Raji (cell line): Measurements from ENCODE around the gene PIAS2.

Source experiments
- POLR2A ChIP-seq: IDR thresholded peaks from 2 replicates; pipeline ENCODE4 v1.6.1; 2011; ENCODE audit warnings: low read depth, low read length, control low read depth; ENCODE audit not compliant: insufficient read depth

Gene PIAS2

GRCh38 chr18:46793565-46793964 lies 123.7 kb downstream of the PIAS2 start:
- no peak for TF ChIP-seq POLR2A

GRCh38 chr18:46789088-46789487 lies 128.2 kb downstream of the PIAS2 start:
- no peak for TF ChIP-seq POLR2A

- TF ChIP-seq POLR2A, result no peak
Measured at GRCh38 chr18:46787674-46788073, 129.6 kb downstream of the PIAS2 start.

GRCh38 chr18:46772357-46772756 lies 144.9 kb downstream of the PIAS2 start:
- no peak for TF ChIP-seq POLR2A

GRCh38 chr18:46771141-46771540 lies 146.2 kb downstream of the PIAS2 start:
- no peak for TF ChIP-seq POLR2A

- no peak for TF ChIP-seq POLR2A
Measured at GRCh38 chr18:46770708-46771107, 146.6 kb downstream of the PIAS2 start.

GRCh38 chr18:46768166-46768921 lies 149.0 kb downstream of the PIAS2 start:
- no peak for TF ChIP-seq POLR2A

GRCh38 chr18:46767217-46767616 lies 150.1 kb downstream of the PIAS2 start:
- TF ChIP-seq POLR2A, result no peak

GRCh38 chr18:46764586-46764985 lies 152.7 kb downstream of the PIAS2 start:
- TF ChIP-seq POLR2A, result no peak

- no peak for TF ChIP-seq POLR2A
Measured at GRCh38 chr18:46761059-46761769, 156.1 kb downstream of the PIAS2 start.

GRCh38 chr18:46759890-46760289 lies 157.4 kb downstream of the PIAS2 start:
- no peak for TF ChIP-seq POLR2A

- TF ChIP-seq POLR2A, result no peak
Measured at GRCh38 chr18:46756559-46757201, 160.6 kb downstream of the PIAS2 start, which contains the start of gene ST8SIA5. Gene ST8SIA5, minus strand, starts transcription at chr18:46757053. Its CDS starts 545 bp downstream, at chr18:46756508.

GRCh38 chr18:46756025-46756558 lies 161.2 kb downstream of the PIAS2 start:
- no peak for TF ChIP-seq POLR2A

GRCh38 chr18:46755315-46756024 lies 161.8 kb downstream of the PIAS2 start:
- no peak for TF ChIP-seq POLR2A
